Measurements from ENCODE around the gene CXCL13.
A peak's percentile ranks its signal among the peaks of the same experiment; 100 is the strongest.
"Not testable (repeated sequence)": the region's sequence is repeated elsewhere in the genome, so short reads cannot be mapped to it uniquely, and the experiment has no call there.

CXCL13 gene

GRCh38 chr4:77605210-77605902, at the start of gene CXCL13:
Gene CXCL13, plus strand, starts transcription at chr4:77605820. Its CDS starts 46 bp downstream, at chr4:77605866.
- no peak for DNase-seq (ENCODE audit: low read depth in 4 of 4, low spot score in 1 of 4)

- DNase-seq (ENCODE audit: low read depth in 4 of 4, low spot score in 1 of 4) = no peak
Observed at GRCh38 chr4:77560170-77560569, 45.5 kb upstream of the CXCL13 start.

GRCh38 chr4:77561720-77562119, 43.9 kb upstream of the CXCL13 start:
- DNase-seq (ENCODE audit: low read depth in 4 of 4, low spot score in 1 of 4) = not testable (repeated sequence)

- no peak for DNase-seq (ENCODE audit: low read depth in 4 of 4, low spot score in 1 of 4)
Observed at GRCh38 chr4:77564231-77564630, 41.4 kb upstream of the CXCL13 start.

- DNase-seq (ENCODE audit: low read depth in 4 of 4, low spot score in 1 of 4) = no peak
Observed at GRCh38 chr4:77566148-77566547, 39.5 kb upstream of the CXCL13 start.

- DNase-seq (ENCODE audit: low read depth in 4 of 4, low spot score in 1 of 4) = no peak
Observed at GRCh38 chr4:77567549-77567948, 38.1 kb upstream of the CXCL13 start.

GRCh38 chr4:77570508-77571214, 35.0 kb upstream of the CXCL13 start:
- not testable (repeated sequence) for DNase-seq (ENCODE audit: low read depth in 4 of 4, low spot score in 1 of 4)

GRCh38 chr4:77576351-77576750, 29.3 kb upstream of the CXCL13 start:
- DNase-seq (ENCODE audit: low read depth in 4 of 4, low spot score in 1 of 4) = no peak

GRCh38 chr4:77578145-77578544, 27.5 kb upstream of the CXCL13 start:
- DNase-seq (ENCODE audit: low read depth in 4 of 4, low spot score in 1 of 4) = no peak

- no peak for DNase-seq (ENCODE audit: low read depth in 4 of 4, low spot score in 1 of 4)
Observed at GRCh38 chr4:77579406-77580076, 26.1 kb upstream of the CXCL13 start.

GRCh38 chr4:77581724-77582123, 23.9 kb upstream of the CXCL13 start:
- no peak for DNase-seq (ENCODE audit: low read depth in 4 of 4, low spot score in 1 of 4)

GRCh38 chr4:77582156-77582555, 23.5 kb upstream of the CXCL13 start:
- no peak for DNase-seq (ENCODE audit: low read depth in 4 of 4, low spot score in 1 of 4)

GRCh38 chr4:77582711-77583110, 22.9 kb upstream of the CXCL13 start:
- no peak for DNase-seq (ENCODE audit: low read depth in 4 of 4, low spot score in 1 of 4)

- peak in 3 of 4 experiments; percentile 10 to 58 (median 39) for DNase-seq (ENCODE audit: low read depth in 4 of 4, low spot score in 1 of 4)
Observed at GRCh38 chr4:77586951-77587383, 18.7 kb upstream of the CXCL13 start.

- no peak for DNase-seq (ENCODE audit: low read depth in 4 of 4, low spot score in 1 of 4)
Observed at GRCh38 chr4:77590482-77590881, 15.1 kb upstream of the CXCL13 start.

GRCh38 chr4:77591532-77591931, 14.1 kb upstream of the CXCL13 start:
- no peak for DNase-seq (ENCODE audit: low read depth in 4 of 4, low spot score in 1 of 4)

- DNase-seq (ENCODE audit: low read depth in 4 of 4, low spot score in 1 of 4) = no peak
Observed at GRCh38 chr4:77593101-77593500, 12.5 kb upstream of the CXCL13 start.

- no peak for DNase-seq (ENCODE audit: low read depth in 4 of 4, low spot score in 1 of 4)
Observed at GRCh38 chr4:77593993-77594392, 11.6 kb upstream of the CXCL13 start.

GRCh38 chr4:77595364-77595973, 10.2 kb upstream of the CXCL13 start:
- no peak for DNase-seq (ENCODE audit: low read depth in 4 of 4, low spot score in 1 of 4)

- no peak for DNase-seq (ENCODE audit: low read depth in 4 of 4, low spot score in 1 of 4)
Observed at GRCh38 chr4:77599378-77599777, 6.2 kb upstream of the CXCL13 start.

All from stimulated activated CD4-positive, alpha-beta T cell treated with anti-CD3 and anti-CD28 coated beads, Interleukin-1b, Interleukin-23, amount 100 ng/mL, for 24 hours (primary cell).